SK-N-SH (cell line): ENCODE results near the gene A2M. TPM values are rescaled to one million over a fixed set of nuclear protein-coding genes. Genes with fewer than 3 reads are reported as not detected.

Source experiments
- CTCF ChIA-PET: fragments of 300-600, 350-600 bp; formaldehyde crosslinking; extraction: SDS; loops from one replicate; lab custom pipeline; 2021; lab: Yijun Ruan, JAX
- POLR2A ChIA-PET: fragments of 350-600 bp; sonication (Branson Sonifier 250); formaldehyde crosslinking; extraction: SDS; loops from one replicate; lab custom pipeline; 2020; ENCODE audit warnings: antibody characterized with exemption, inconsistent platforms; lab: Yijun Ruan, JAX
- DNase-seq: peaks from one replicate; pipeline ENCODE4 v3.0.0; 2012
- H2AFZ ChIP-seq: fragments of 200-600 bp; sonication (generic); 2 replicates; pipeline ENCODE4 v1.8.1; 2016; ENCODE audit warnings: antibody characterized with exemption, mild to moderate bottlenecking, low read depth
- H3F3A ChIP-seq: fragments of 200-600 bp; sonication (generic); replicated peaks from 2 replicates; pipeline ENCODE3; 2016; ENCODE audit warnings: antibody characterized with exemption, mild to moderate bottlenecking; ENCODE audit not compliant: insufficient read depth
- H3K27ac ChIP-seq, 2 experiments: fragments of 200-500 bp in 1 of 2; fragments of 200-600 bp in 1 of 2; sonication (Bioruptor generic) in 1 of 2; sonication (generic), shearing (Covaris generic) in 1 of 2; 2 replicates each; pipeline versions ENCODE4 v1.5.1 to v1.6.1; 2014 to 2016; ENCODE audit warnings: low read depth in 2 of 2, inconsistent platforms in 1 of 2, low read length in 1 of 2, mild to moderate bottlenecking in 1 of 2, mixed read lengths in 1 of 2
- H3K27me3 ChIP-seq: fragments of 200-600 bp; sonication (generic), shearing (Covaris generic); 2 replicates; pipeline ENCODE4 v1.6.1; 2016; ENCODE audit warnings: mixed run types; ENCODE audit not compliant: insufficient read depth
- H3K36me3 ChIP-seq, 2 experiments: fragments of 200-500 bp in 1 of 2; fragments of 200-600 bp in 1 of 2; sonication (Bioruptor generic) in 1 of 2; sonication (generic) in 1 of 2; replicated peaks in 1 of 2; 2 replicates each; pipeline versions ENCODE3 to v1.5.1; 2014 to 2016; ENCODE audit warnings: low read length in 1 of 2, mild to moderate bottlenecking in 1 of 2; ENCODE audit not compliant: insufficient read depth in 2 of 2, control insufficient read depth in 1 of 2
- H3K4me1 ChIP-seq, 2 experiments: fragments of 200-500 bp in 1 of 2; fragments of 200-600 bp in 1 of 2; sonication (Bioruptor generic) in 1 of 2; sonication (generic), shearing (Covaris generic) in 1 of 2; 2 replicates each; pipeline versions ENCODE4 v1.5.1 to v1.6.1; 2014 to 2016; ENCODE audit warnings: low read depth in 1 of 2, low read length in 1 of 2, mixed run types in 1 of 2; ENCODE audit not compliant: insufficient read depth in 2 of 2, control insufficient read depth in 1 of 2
- H3K4me2 ChIP-seq: fragments of 200-600 bp; sonication (generic), shearing (Covaris generic); 2 replicates; pipeline ENCODE4 v1.6.1; 2017; ENCODE audit warnings: mixed run types
- H3K4me3 ChIP-seq, 2 experiments: fragments of 200-500 bp in 1 of 2; fragments of 200-600 bp in 1 of 2; sonication (Bioruptor generic) in 1 of 2; sonication (generic), shearing (Covaris generic) in 1 of 2; 2 replicates each; pipeline versions ENCODE4 v1.5.1 to v1.8.1; 2014 to 2016; ENCODE audit warnings: low read depth in 2 of 2, inconsistent platforms in 1 of 2, low read length in 1 of 2, mild to moderate bottlenecking in 1 of 2, mixed read lengths in 1 of 2, moderate library complexity in 1 of 2
- H3K79me2 ChIP-seq: fragments of 200-600 bp; sonication (generic); 2 replicates; pipeline ENCODE4 v1.8.1; 2017; ENCODE audit warnings: mild to moderate bottlenecking; ENCODE audit not compliant: insufficient read depth
- H3K9ac ChIP-seq: fragments of 200-600 bp; sonication (generic); 2 replicates; pipeline ENCODE4 v1.6.1; 2017; ENCODE audit warnings: mixed run types
- H3K9me2 ChIP-seq: fragments of 200-600 bp; sonication (generic); 2 replicates; pipeline ENCODE4 v1.6.1; 2017; ENCODE audit warnings: mixed run types
- H3K9me3 ChIP-seq: fragments of 200-600 bp; sonication (generic); 2 replicates; pipeline ENCODE4 v1.6.1; 2017; ENCODE audit warnings: mixed run types, mild to moderate bottlenecking, moderate library complexity
- H4K20me1 ChIP-seq: fragments of 200-600 bp; sonication (generic); 2 replicates; pipeline ENCODE4 v1.6.1; 2017; ENCODE audit warnings: mild to moderate bottlenecking, mixed run types; ENCODE audit not compliant: insufficient read depth
- CHD2 ChIP-seq: fragments of 150-350 bp; IDR thresholded peaks from 2 replicates; pipeline ENCODE4 v1.6.1; 2018; ENCODE audit warnings: low read length; ENCODE audit not compliant: partially characterized antibody
- CTCF ChIP-seq: fragments of 200-600 bp; sonication (generic); IDR thresholded peaks from 2 replicates; pipeline ENCODE4 v1.6.1; 2017; ENCODE audit warnings: antibody characterized with exemption, mild to moderate bottlenecking, moderate library complexity
- FOSL2 ChIP-seq: IDR thresholded peaks from 2 replicates; pipeline ENCODE4 v1.4.0; 2012; ENCODE audit warnings: low read depth, mild to moderate bottlenecking, moderate library complexity, borderline replicate concordance
- FOXJ3 ChIP-seq: sonication (generic); formaldehyde crosslinking; IDR thresholded peaks from 2 replicates; pipeline ENCODE4 v1.5.1; 2020; ENCODE audit warnings: mild to moderate bottlenecking, missing genetic modification reagents
- FOXM1 ChIP-seq: IDR thresholded peaks from 2 replicates; pipeline ENCODE4 v1.4.0; 2012; ENCODE audit warnings: low read depth, mild to moderate bottlenecking
- GABPA ChIP-seq: IDR thresholded peaks from 2 replicates; pipeline ENCODE4 v1.4.0; 2012; ENCODE audit warnings: low read depth, mild to moderate bottlenecking
- GATA2 ChIP-seq: sonication (generic); formaldehyde crosslinking; IDR thresholded peaks from 2 replicates; pipeline ENCODE4 v1.5.0; 2020; ENCODE audit warnings: mild to moderate bottlenecking, missing genetic modification reagents
- IRF3 ChIP-seq: fragments of 150-350 bp; IDR thresholded peaks from 2 replicates; pipeline ENCODE4 v1.6.1; 2016; ENCODE audit warnings: mild to moderate bottlenecking, low read depth, low read length
- JUND ChIP-seq: IDR thresholded peaks from 2 replicates; pipeline ENCODE4 v1.4.0; 2012
- MAX ChIP-seq: IDR thresholded peaks from 2 replicates; pipeline ENCODE4 v1.4.0; 2012; ENCODE audit warnings: low read depth
- NFIC ChIP-seq: IDR thresholded peaks from 2 replicates; pipeline ENCODE4 v1.4.0; 2012; ENCODE audit warnings: borderline replicate concordance
- POLR2AphosphoS5 ChIP-seq: IDR thresholded peaks from 2 replicates; pipeline ENCODE4 v1.6.1; 2012; ENCODE audit warnings: low read depth, low read length
- RAD21 ChIP-seq: IDR thresholded peaks from 2 replicates; pipeline ENCODE4 v1.6.1; 2012; ENCODE audit warnings: mild to moderate bottlenecking, low read length
- RCOR1 ChIP-seq: fragments of 150-350 bp; IDR thresholded peaks from 2 replicates; pipeline ENCODE4 v1.6.1; 2017; ENCODE audit warnings: antibody characterized with exemption, low read length
- RFX5 ChIP-seq: IDR thresholded peaks from 2 replicates; pipeline ENCODE4 v1.6.1; 2012; ENCODE audit warnings: mild to moderate bottlenecking, improper control_type of control experiment, low read length
- RXRA ChIP-seq: IDR thresholded peaks from 2 replicates; pipeline ENCODE4 v1.4.0; 2012; ENCODE audit warnings: low read depth, mild to moderate bottlenecking, borderline replicate concordance
- TEAD4 ChIP-seq: IDR thresholded peaks from 2 replicates; pipeline ENCODE4 v1.4.0; 2012; ENCODE audit warnings: mild to moderate bottlenecking, borderline replicate concordance; ENCODE audit not compliant: insufficient read depth
- YY1 ChIP-seq: IDR thresholded peaks from 2 replicates; pipeline ENCODE4 v1.4.0; 2012; ENCODE audit warnings: low read depth, mild to moderate bottlenecking
- ZBTB33 ChIP-seq: IDR thresholded peaks from 2 replicates; pipeline ENCODE4 v1.4.0; 2012; ENCODE audit warnings: low read depth, borderline replicate concordance
- WGBS: methylation state at CpG from one replicate; pipeline ENCODE4 v1.1.6; 2017; ENCODE audit warnings: low lambda C conversion rate; 5-methylcytosine and 5-hydroxymethylcytosine counted together
- polyA plus RNA-seq, 3 experiments: library from polyadenylated mRNA; depleted of rRNA; stranded (reverse); fragments of >200 nt; gene quantifications; 2 replicates each; pipeline ENCODE4 v1.2.3, GENCODE V29; 2012

Gene A2M
- polyA plus RNA-seq (2012; rRNA removed) = 0.02 TPM in 1 of 2 replicates, not detected in the other
- 0.01 TPM in 1 of 2 replicates, not detected in the other for polyA plus RNA-seq (2012; cell fraction: cytosol; rRNA removed)
- not detected in 2 replicates for polyA plus RNA-seq (2012; cell fraction: nucleus; rRNA removed)

- H3K4me3 ChIP-seq = no peak within 1 kb of the TSS
- no peaks in the 10 kb centered on the region for H3K36me3 ChIP-seq
- no peaks in the 10 kb centered on the region for H3F3A ChIP-seq
- H3K9me2 ChIP-seq = no peaks in the 10 kb centered on the region
- no peaks in the 10 kb centered on the region for H3K27me3 ChIP-seq
- no peak for TF ChIP-seq ZBTB33
- no peak for TF ChIP-seq FOXJ3 (CRISPR knock-in tag)
- no peak for TF ChIP-seq RAD21
- TF ChIP-seq FOSL2 = no peak
- TF ChIP-seq FOXM1 = no peak
- TF ChIP-seq CTCF = no peak
- TF ChIP-seq RFX5 = no peak
- no peak for TF ChIP-seq TEAD4
- no peak for TF ChIP-seq YY1
- TF ChIP-seq GABPA = no peak
- no peak for TF ChIP-seq JUND
- no peak for TF ChIP-seq RCOR1
- no peak for TF ChIP-seq MAX
- no peak for TF ChIP-seq IRF3
- no peak for TF ChIP-seq GATA2 (CRISPR knock-in tag)
- no peak for TF ChIP-seq NFIC
- TF ChIP-seq CHD2 = no peak
- TF ChIP-seq POLR2AphosphoS5 = no peak
- no peak for TF ChIP-seq RXRA
- no peaks in the 10 kb centered on the region for H3K9me3 ChIP-seq
- no peaks in the 10 kb centered on the region for H3K79me2 ChIP-seq
- no peak within 1 kb of the TSS for H3K4me2 ChIP-seq
- H4K20me1 ChIP-seq = no peaks in the 10 kb centered on the region
- H3K27ac ChIP-seq = no peak within 1 kb of the TSS
- H3K4me1 ChIP-seq = no peaks in the 10 kb centered on the region
- WGBS = 44% methylated on average over 9 of the region's 9 CpGs
- CTCF ChIA-PET = interaction anchor here (0.7 to 1.2 kb wide), 2 partner anchors 9 to 75 kb away, joined by 3 read pairs; no protein-coding TSS in a partner anchor
- no peak for DNase-seq
- H2AFZ ChIP-seq = no peak within 1 kb of the TSS
- H3K9ac ChIP-seq = no peak within 1 kb of the TSS
- POLR2A ChIA-PET = no interaction called here
These were observed at the start of gene A2M for GRCh38 chr12:9115731-9116559. A2M (minus strand) TSS chr12:9115919; CDS start chr12:9115849, 70 bp downstream.
